ENCODE data around the gene TWSG1. TPM values are rescaled to one million over a fixed set of nuclear protein-coding genes. Genes with fewer than 3 reads are reported as not detected.

Gene TWSG1
- total and polyA plus RNA-seq, 2 of the 13 experiments (the other 11 are each of a cell fraction or from before 2014, with no cell fraction given): 6.6 to 9.4 TPM

- Histone ChIP-seq H3K9ac (ENCODE audit: insufficient read depth, low read depth, low read length) (no peak overlapping the region), H3K79me2 (ENCODE audit: insufficient read depth, low read length) (no peaks in the 10 kb centered on the region), H3K4me3 (replicated peaks in 1 of 3; ENCODE audit: insufficient read depth in 1 of 3, low read depth in 2 of 3, low read length in 3 of 3) (no peak overlapping the region), H3K27ac (ENCODE audit: extremely low read length, insufficient read depth, low read length) (no peak overlapping the region), H3K9me3 (ENCODE audit: low read length) (no peaks in the 10 kb centered on the region), H3K4me2 (ENCODE audit: low read depth, low read length) (no peak overlapping the region), H2AFZ (ENCODE audit: low read length) (no peak overlapping the region), H3K36me3 (replicated peaks in 1 of 2; ENCODE audit: control insufficient read depth in 1 of 2, insufficient read depth in 2 of 2, low read length in 2 of 2) (0 out of 5 replicates have a peak, but pooled peaks cover 0 to 3% of the 10 kb centered on the region in 2 experiments), H3K27me3 (ENCODE audit: control insufficient read depth in 1 of 2, insufficient read depth in 2 of 2, low read length in 2 of 2) (no peaks in the 10 kb centered on the region; a peak in 1 of 5 replicates), H4K20me1 (ENCODE audit: insufficient read depth, low read length) (no peaks in the 10 kb centered on the region), H3K4me1 (ENCODE audit: insufficient read depth, low read length) (peaks cover 15% of the 10 kb centered on the region)
- ATAC-seq (no peak), FAIRE-seq (no peak), DNase-seq (ENCODE audit: low spot score) (no peak)
- ChIA-PET POLR2A (no interaction called here), CTCF (ENCODE audit: low intra/inter-chr PET ratio, low total read pairs) (no interaction called here)
- intact Hi-C loops (cut with micrococcal nuclease; ENCODE audit: unreplicated experiment): no loop called here
- in situ Hi-C loops (cut with HindIII; ENCODE audit: extremely low pct_ligation_motif_present, low pct_unique_long_range_greater_than_20kb): loop anchor here (25.0 kb wide), 1 partner anchor 284 kb away; no protein-coding TSS in a partner anchor
- no TSS peak for BruUV-seq (replicated peaks)
- TF ChIP-seq ZNF335 (CRISPR knock-in tag; IDR thresholded peaks at IDR 0.05): no peak
- TF ChIP-seq ZMYM4 (CRISPR knock-in tag; IDR thresholded peaks at IDR 0.05): no peak
- TF ChIP-seq PRDM4 (CRISPR knock-in tag; IDR thresholded peaks at IDR 0.05; ENCODE audit: borderline replicate concordance): no peak
- TF ChIP-seq SYNCRIP (IDR thresholded peaks at IDR 0.05; ENCODE audit: insufficient read depth, low read depth, low read length): no peak
- TF ChIP-seq, protein P1, sequence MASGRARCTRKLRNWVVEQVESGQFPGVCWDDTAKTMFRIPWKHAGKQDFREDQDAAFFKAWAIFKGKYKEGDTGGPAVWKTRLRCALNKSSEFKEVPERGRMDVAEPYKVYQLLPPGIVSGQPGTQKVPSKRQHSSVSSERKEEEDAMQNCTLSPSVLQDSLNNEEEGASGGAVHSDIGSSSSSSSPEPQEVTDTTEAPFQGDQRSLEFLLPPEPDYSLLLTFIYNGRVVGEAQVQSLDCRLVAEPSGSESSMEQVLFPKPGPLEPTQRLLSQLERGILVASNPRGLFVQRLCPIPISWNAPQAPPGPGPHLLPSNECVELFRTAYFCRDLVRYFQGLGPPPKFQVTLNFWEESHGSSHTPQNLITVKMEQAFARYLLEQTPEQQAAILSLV (CRISPR knock-in tag; IDR thresholded peaks at IDR 0.05; ENCODE audit: borderline replicate concordance): no peak
- TF ChIP-seq POLR2G (IDR thresholded peaks at IDR 0.05; ENCODE audit: low read depth, low read length): no peak
- TF ChIP-seq, protein P2, sequence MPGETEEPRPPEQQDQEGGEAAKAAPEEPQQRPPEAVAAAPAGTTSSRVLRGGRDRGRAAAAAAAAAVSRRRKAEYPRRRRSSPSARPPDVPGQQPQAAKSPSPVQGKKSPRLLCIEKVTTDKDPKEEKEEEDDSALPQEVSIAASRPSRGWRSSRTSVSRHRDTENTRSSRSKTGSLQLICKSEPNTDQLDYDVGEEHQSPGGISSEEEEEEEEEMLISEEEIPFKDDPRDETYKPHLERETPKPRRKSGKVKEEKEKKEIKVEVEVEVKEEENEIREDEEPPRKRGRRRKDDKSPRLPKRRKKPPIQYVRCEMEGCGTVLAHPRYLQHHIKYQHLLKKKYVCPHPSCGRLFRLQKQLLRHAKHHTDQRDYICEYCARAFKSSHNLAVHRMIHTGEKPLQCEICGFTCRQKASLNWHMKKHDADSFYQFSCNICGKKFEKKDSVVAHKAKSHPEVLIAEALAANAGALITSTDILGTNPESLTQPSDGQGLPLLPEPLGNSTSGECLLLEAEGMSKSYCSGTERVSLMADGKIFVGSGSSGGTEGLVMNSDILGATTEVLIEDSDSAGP (CRISPR knock-in tag; IDR thresholded peaks at IDR 0.05; ENCODE audit: borderline replicate concordance): no peak
- TF ChIP-seq KDM5A (IDR thresholded peaks at IDR 0.05; ENCODE audit: borderline replicate concordance, low read length): no peak
- TF ChIP-seq ZNF747 (CRISPR knock-in tag; IDR thresholded peaks at IDR 0.05; ENCODE audit: borderline replicate concordance): no peak
- WGBS (ENCODE audit: low lambda C conversion rate): 98% methylated on average over 2 of the region's 2 CpGs
Measured at GRCh38 chr18:9346775-9347174, 12.2 kb downstream of the TWSG1 start.

Measured in HepG2 (cell line).